Measurements from ENCODE around the gene KRTAP4-11.
"Not testable (repeated sequence)": the region's sequence is repeated elsewhere in the genome, so short reads cannot be mapped to it uniquely, and the experiment has no call there.

Gene KRTAP4-11

DNA sequence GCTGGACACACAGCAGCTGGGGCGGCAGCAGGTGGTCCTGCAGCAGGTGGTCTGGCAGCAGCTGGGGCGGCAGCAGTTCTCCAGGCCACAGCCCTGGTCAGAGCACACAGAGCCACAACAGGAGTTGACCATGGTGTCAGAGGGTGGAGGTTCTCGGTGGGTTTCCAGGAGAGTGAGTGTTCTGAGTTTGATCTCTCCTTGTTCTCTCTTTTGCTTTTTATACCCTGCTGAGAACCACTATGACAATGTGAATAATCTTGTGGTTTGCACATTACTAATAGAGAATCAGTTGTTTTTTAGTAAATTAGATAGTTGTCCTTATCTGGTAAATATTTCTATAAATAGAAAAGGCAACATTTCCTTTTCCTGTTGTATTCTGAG lies 5.8 kb upstream of the KRTAP4-11 start, which contains the start of gene KRTAP4-12:
TSS of gene KRTAP4-12 (minus strand) at position 192 of the 381 bp plus-strand sequence. CDS start at position 132, 60 bp downstream.
- not testable (repeated sequence) for DNase-seq (ENCODE audit: low spot score)

DNA sequence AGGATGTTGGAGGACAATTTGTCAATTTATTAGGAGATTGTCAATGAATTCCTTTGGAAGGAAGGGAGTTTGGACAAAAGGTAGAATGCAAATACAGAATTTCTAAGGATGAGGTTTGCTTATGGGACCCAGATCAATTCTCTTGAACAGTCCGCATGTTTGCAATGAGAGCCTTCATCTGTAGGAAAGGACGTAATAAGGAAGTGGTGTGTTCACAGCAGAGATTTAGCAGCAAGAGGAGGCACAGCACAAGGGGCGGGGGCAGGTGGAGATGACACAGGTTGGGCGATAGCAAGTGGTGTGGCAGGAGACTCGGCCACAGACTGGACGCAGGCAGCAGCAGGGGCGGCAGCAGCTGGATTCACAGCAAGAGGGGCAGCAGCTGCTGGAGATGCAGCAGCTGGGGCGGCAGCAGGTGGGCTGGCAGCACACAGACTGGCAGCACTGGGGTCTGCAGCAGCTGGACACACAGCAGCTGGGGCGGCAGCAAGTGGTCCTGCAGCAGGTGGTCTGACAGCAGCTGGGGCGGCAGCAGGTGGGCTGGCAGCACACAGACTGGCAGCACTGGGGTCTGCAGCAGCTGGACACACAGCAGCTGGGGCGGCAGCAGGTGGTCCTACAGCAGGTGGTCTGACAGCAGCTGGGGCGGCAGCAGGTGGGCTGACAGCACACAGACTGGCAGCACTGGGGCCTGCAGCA lies 5.3 kb upstream of the KRTAP4-11 start:
- DNase-seq (ENCODE audit: low spot score) = not testable (repeated sequence)

DNA sequence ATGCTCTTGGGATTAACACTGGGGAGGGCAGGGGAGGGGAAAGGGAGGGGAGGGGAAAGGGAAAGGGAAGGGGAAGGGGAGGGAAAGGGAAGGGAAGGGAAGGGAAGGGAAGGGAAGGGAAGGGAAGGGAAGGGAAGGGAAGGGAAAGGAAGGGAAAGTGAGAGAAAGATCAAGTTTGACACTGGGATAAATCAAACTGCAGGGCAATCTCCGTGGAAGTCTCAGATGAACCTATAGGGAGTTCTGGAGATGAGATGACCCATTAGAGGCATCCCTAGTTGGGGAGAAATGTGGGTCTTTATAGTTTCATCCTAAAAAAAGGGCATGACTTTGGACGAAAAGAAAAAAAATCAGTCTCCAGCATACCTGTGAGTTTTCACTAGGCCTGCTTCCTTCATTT lies 3.6 kb upstream of the KRTAP4-11 start:
- DNase-seq (ENCODE audit: low spot score) = no peak

DNA sequence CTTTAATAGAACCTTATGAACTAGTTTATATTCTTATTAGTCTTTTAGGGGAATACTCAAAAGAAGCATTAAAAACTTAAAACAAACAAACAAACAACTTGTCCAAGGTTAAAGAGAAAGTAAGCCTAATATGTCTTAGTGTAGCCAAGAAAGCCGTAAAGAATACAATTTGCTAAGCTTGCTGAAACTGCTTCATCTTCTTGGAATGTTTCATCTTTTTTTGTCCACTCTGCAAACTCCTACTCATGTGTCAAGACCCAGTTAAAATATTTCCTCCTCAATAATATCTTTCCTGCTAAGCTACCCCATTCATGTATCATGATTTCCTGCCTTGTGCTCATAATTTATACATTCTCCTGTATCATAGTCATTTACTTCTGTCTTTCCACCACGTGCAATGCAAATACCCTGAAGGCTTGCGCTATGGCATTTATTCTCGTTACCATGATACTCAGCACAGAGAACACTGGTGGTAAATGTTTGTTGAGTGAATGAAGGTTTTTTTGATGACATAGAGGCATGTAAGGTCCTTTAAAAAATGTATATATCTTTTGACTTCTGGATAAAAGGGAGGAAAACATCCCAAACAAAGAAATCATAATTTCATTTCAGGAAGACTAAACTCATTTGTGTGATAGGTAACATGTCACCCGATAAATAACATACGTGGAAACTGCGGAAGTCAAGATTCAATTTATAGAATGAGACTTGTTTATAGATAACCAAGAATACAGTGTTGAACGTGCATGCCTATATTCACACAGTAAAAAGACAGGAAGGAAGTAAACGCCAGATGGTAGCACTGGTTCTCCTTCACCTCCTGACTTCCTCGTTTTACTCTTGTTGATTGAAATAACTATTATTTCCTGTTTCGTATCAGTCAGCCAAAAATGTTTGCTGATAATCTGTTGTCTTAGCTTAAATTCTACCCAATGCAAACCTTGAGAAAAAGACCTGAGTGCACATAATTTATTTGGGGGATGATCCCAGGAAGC lies 1.8 kb upstream of the KRTAP4-11 start:
- not testable (repeated sequence) for DNase-seq (ENCODE audit: low spot score)

GRCh38 chr17:41118721-41119120 lies 548 bp upstream of the KRTAP4-11 start:
- DNase-seq (ENCODE audit: low spot score) = no peak

GRCh38 chr17:41116297-41116696 lies 1.9 kb downstream of the KRTAP4-11 start:
- no peak for DNase-seq (ENCODE audit: low spot score)

- DNase-seq (ENCODE audit: low spot score) = no peak
Measured at GRCh38 chr17:41111151-41111885, 6.9 kb downstream of the KRTAP4-11 start.

- DNase-seq (ENCODE audit: low spot score) = not testable (repeated sequence)
Measured at GRCh38 chr17:41108728-41109386, 9.3 kb downstream of the KRTAP4-11 start.

GRCh38 chr17:41107941-41108450 lies 10.2 kb downstream of the KRTAP4-11 start:
- no peak for DNase-seq (ENCODE audit: low spot score)

DNA sequence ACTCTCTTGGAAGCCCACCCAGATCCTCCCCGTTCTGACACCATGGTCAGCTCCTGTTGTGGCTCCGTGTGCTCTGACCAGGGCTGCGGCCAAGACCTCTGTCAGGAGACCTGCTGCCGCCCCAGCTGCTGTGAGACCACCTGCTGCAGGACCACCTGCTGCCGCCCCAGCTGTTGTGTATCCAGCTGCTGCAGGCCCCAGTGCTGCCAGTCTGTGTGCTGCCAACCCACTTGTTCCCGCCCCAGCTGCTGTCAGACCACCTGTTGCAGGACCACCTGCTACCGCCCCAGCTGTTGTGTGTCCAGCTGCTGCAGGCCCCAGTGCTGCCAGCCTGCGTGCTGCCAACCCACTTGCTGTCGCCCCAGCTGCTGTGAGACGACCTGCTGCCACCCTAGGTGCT lies 12.8 kb downstream of the KRTAP4-11 start, which contains the start of gene KRTAP4-9:
TSS of gene KRTAP4-9 (plus strand) at position 43 of the 400 bp plus-strand sequence. CDS start at position 43, 0 bp downstream.
- DNase-seq (ENCODE audit: low spot score) = not testable (repeated sequence)

- DNase-seq (ENCODE audit: low spot score) = not testable (repeated sequence)
Measured at GRCh38 chr17:41104386-41105038, 13.7 kb downstream of the KRTAP4-11 start.

GRCh38 chr17:41103896-41104295 lies 14.3 kb downstream of the KRTAP4-11 start:
- no peak for DNase-seq (ENCODE audit: low spot score)

DNA sequence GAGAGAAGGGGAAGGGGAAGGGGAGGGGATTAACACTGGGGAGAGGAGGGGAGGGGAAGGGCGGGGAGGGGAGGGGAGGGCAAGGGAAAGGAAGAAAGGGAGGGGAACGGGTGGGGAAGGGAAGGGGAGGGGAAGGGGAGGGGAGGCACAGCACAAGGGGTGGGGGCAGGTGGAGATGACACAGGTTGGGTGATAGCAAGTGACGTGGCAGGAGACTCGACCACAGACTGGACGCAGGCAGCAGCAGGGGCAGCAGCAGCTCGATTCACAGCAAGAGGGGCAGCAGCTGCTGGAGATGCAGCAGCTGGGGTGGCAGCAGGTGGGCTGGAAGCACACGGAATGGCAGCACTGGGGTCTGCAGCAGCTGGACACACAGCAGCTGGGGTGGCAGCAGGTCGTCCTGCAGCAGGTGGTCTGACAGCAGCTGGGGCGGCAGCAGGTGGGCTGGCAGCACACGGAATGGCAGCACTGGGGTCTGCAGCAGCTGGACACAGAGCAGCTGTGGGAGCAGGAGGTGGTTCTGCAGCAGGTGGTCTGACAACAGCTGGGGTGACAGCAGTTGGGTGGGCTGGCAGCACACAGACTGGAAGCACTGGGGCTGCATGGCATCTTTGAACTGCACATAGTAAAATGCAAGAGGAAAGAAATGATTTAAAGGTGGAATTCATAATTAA lies 16.4 kb downstream of the KRTAP4-11 start, which contains the start of gene KRTAP4-16:
TSS of gene KRTAP4-16 (minus strand) at position 624 of the 674 bp plus-strand sequence. CDS start at position 624, 0 bp downstream.
- DNase-seq (ENCODE audit: low spot score) = no peak

DNA sequence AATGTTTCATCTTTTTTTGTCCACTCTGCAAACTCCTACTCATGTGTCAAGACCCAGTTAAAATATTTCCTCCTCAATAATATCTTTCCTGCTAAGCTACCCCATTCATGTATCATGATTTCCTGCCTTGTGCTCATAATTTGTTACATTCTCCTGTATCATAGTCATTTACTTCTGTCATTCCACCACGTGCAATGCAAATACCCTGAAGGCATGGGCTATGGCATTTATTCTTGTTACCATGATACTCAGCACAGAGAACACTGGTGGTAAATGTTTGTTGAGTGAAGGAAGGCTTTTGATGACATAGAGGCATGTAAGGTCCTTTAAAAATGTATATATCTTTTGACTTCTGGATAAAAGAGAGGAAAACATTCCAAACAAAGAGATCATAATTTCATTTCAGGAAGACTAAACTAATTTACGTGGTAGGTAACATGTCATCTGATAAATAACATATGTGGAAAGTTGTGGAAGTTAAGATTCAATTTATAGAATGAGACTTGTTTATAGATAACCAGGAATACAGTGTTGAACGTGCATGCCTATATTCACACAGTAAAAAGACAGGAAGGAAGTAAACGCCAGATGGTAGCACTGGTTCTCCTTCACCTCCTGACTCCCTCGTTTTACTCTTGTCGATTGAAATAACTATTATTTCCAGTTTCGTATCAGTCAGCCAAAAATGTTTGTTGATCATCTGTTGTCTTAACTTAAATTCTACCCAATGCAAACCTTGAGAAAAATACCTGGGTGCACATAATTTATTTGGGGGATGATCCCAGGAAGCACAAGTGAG lies 18.3 kb downstream of the KRTAP4-11 start:
- not testable (repeated sequence) for DNase-seq (ENCODE audit: low spot score)

DNA sequence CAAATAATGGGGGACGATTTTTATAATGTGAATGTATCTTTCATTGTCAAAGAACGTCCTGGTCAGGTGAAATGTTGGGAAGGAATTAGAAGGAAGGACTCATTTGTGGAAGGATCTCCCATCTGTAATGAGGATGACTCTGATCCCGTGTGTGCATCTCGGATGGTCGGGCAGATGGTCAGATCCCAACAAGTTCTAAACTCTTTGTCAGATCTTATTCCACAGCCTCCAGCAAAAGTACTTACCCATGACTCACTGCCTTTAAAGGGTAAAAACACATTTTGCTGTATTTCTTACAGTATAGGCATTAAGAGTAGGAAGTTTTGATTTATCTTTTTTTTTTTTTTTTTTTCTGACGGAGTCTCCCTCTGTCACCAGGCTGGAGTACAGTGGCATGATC lies 19.7 kb downstream of the KRTAP4-11 start:
- no peak for DNase-seq (ENCODE audit: low spot score)

DNA sequence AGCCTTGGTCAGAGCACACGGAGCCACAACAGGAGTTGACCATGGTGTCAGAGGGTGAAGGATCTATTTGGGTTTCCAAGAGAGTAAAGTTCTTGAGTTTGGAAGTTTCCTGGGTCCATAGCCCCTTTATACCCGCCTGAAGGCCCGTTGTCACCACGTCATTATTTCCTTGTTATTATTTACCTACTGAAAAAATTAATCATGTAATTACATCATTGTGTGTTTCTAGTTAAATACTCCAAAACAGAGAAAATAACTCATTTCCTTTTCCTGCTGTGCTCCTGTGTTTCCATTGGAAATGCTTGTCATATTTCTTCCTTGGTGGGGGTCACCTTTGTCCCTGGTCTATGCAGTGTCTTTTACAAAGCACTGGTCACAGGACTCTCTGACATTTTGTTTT lies 20.1 kb downstream of the KRTAP4-11 start, which contains the start of gene KRTAP4-8:
TSS of gene KRTAP4-8 (minus strand) at position 101 of the 400 bp plus-strand sequence. CDS start at position 43, 58 bp downstream.
- DNase-seq (ENCODE audit: low spot score) = no peak

DNA sequence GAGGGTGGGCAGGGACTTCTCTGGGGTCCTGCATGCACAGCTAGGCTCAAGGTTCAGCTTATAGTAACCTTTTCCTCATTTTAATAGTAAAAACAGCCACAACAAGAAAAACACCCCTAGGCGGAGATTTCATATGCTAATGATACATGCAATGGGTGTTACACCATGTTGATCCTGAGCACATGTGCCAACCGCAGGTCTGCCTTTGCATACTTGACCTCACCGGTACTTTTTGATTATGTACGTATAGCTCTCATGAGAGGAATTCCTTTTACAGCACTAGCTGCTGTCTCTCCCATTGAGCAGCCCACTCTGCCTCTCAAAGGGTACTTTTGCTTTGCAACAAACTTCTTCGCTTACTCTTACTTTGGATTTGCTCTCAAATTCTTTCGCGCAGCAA lies 22.1 kb downstream of the KRTAP4-11 start:
- no peak for DNase-seq (ENCODE audit: low spot score)

GRCh38 chr17:41088760-41089352 lies 29.3 kb downstream of the KRTAP4-11 start:
- not testable (repeated sequence) for DNase-seq (ENCODE audit: low spot score)

All from SK-N-DZ (cell line).